ENCODE measurements around the gene PRKCA.

The PRKCA gene

GRCh38 chr17:66803474-66803951, 501.1 kb downstream of the PRKCA start:
- no peak for DNase-seq
- no peak for TF ChIP-seq CTCF (IDR thresholded peaks at IDR 0.05; ENCODE audit: low read depth, low read length, missing control alignments)
- Histone ChIP-seq H3K36me3 (replicated peaks) (no peaks in the 10 kb centered on the region), H3K4me3 (ENCODE audit: low read depth, low read length) (no peak overlapping the region), H3K27ac (no peak overlapping the region), H3K27me3 (replicated peaks) (no peaks in the 10 kb centered on the region)
- in situ Hi-C loops (cut with HindIII; ENCODE audit: low pct_ligation_motif_present, low sequenced_read_pairs) = no loop called here

- no peaks in the 10 kb centered on the region for H3K27me3 ChIP-seq (replicated peaks)
- H3K36me3 ChIP-seq (replicated peaks) = no peaks in the 10 kb centered on the region
- no peak overlapping the region for H3K4me3 ChIP-seq (ENCODE audit: low read depth, low read length)
- no peak overlapping the region for H3K27ac ChIP-seq
- in situ Hi-C loops (cut with HindIII; ENCODE audit: low pct_ligation_motif_present, low sequenced_read_pairs) = no loop called here
- no peak for DNase-seq
- TF ChIP-seq CTCF (IDR thresholded peaks at IDR 0.05; ENCODE audit: low read depth, low read length, missing control alignments) = no peak
These were observed 503.2 kb downstream of the PRKCA start for GRCh38 chr17:66805567-66805966.

- Histone ChIP-seq H3K4me3 (ENCODE audit: low read depth, low read length) (no peak overlapping the region), H3K36me3 (replicated peaks) (no peaks in the 10 kb centered on the region), H3K27ac (no peak overlapping the region), H3K27me3 (replicated peaks) (no peaks in the 10 kb centered on the region)
- no peak for DNase-seq
- in situ Hi-C loops (cut with HindIII; ENCODE audit: low pct_ligation_motif_present, low sequenced_read_pairs) = no loop called here
- no peak for TF ChIP-seq CTCF (IDR thresholded peaks at IDR 0.05; ENCODE audit: low read depth, low read length, missing control alignments)
These were observed 504.8 kb downstream of the PRKCA start for GRCh38 chr17:66807182-66807581.

- H3K27me3 ChIP-seq (replicated peaks) = no peaks in the 10 kb centered on the region
- no peak overlapping the region for H3K4me3 ChIP-seq (ENCODE audit: low read depth, low read length)
- no peak for DNase-seq
- no peak overlapping the region for H3K27ac ChIP-seq
- in situ Hi-C loops (cut with HindIII; ENCODE audit: low pct_ligation_motif_present, low sequenced_read_pairs) = no loop called here
- TF ChIP-seq CTCF (IDR thresholded peaks at IDR 0.05; ENCODE audit: low read depth, low read length, missing control alignments) = no peak
- H3K36me3 ChIP-seq (replicated peaks) = no peaks in the 10 kb centered on the region
These were observed 507.0 kb downstream of the PRKCA start for GRCh38 chr17:66809408-66809807.

GRCh38 chr17:66810951-66811682, 508.7 kb downstream of the PRKCA start:
- H3K27ac ChIP-seq = no peak overlapping the region
- no peaks in the 10 kb centered on the region for H3K36me3 ChIP-seq (replicated peaks)
- in situ Hi-C loops (cut with HindIII; ENCODE audit: low pct_ligation_motif_present, low sequenced_read_pairs) = no loop called here
- no peak for DNase-seq
- TF ChIP-seq CTCF (IDR thresholded peaks at IDR 0.05; ENCODE audit: low read depth, low read length, missing control alignments) = no peak
- no peak overlapping the region for H3K4me3 ChIP-seq (ENCODE audit: low read depth, low read length)
- H3K27me3 ChIP-seq (replicated peaks) = no peaks in the 10 kb centered on the region

- in situ Hi-C loops (cut with HindIII; ENCODE audit: low pct_ligation_motif_present, low sequenced_read_pairs) = no loop called here
- no peak for DNase-seq
- Histone ChIP-seq H3K27ac (no peak overlapping the region), H3K4me3 (ENCODE audit: low read depth, low read length) (no peak overlapping the region), H3K36me3 (replicated peaks) (no peaks in the 10 kb centered on the region), H3K27me3 (replicated peaks) (no peaks in the 10 kb centered on the region)
- no peak for TF ChIP-seq CTCF (IDR thresholded peaks at IDR 0.05; ENCODE audit: low read depth, low read length, missing control alignments)
These were observed 509.3 kb downstream of the PRKCA start for GRCh38 chr17:66811683-66812054.

All from brain microvascular endothelial cell (primary cell).